ENCODE results near the gene RAD9A. TPM values are rescaled to one million over a fixed set of nuclear protein-coding genes. Genes with fewer than 3 reads are reported as not detected.

Gene RAD9A
- total and polyA plus RNA-seq, 9 of the 15 experiments (the other 6 are each of a cell fraction or from before 2014, with no cell fraction given), result 1.4 to 41.2 (median 16.1) TPM

DNA sequence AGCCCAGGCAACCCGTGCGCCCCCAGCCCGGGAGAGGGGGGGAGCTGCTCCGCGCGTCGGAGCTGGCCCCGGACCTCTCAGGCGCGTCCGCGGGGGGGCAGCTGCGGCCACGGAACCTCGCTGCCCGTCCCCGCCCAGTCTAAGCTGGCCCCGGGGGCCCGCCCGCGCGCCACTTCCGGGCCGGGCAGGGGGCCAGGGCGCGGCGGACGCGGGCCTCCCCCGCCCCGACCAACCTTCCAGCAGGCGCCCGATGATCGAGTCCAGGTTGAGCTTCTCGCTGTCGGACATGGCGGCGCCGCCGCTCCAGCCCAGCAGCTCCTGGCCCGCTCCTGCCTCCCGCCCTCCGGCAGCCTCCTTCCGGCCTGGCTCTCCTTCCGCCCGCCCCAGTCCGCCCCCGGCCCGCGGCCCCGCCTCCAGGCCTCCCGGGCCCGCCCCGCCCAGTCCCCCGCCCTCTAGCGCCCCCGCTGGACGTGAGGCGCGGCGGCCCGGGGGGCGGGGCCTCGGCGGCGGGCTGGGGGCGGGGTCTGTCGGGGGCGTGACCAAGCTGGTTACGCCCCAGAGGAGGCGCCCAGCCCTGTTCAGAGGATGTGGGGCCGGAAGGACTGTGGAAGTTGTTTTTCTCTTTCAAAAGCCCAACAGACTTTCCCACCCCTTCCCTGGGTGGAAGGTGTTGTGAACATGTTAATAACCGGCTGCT lies 9.9 kb downstream of the RAD9A start, which contains the start of gene PPP1CA (continued):
- TF ChIP-seq, protein P1, sequence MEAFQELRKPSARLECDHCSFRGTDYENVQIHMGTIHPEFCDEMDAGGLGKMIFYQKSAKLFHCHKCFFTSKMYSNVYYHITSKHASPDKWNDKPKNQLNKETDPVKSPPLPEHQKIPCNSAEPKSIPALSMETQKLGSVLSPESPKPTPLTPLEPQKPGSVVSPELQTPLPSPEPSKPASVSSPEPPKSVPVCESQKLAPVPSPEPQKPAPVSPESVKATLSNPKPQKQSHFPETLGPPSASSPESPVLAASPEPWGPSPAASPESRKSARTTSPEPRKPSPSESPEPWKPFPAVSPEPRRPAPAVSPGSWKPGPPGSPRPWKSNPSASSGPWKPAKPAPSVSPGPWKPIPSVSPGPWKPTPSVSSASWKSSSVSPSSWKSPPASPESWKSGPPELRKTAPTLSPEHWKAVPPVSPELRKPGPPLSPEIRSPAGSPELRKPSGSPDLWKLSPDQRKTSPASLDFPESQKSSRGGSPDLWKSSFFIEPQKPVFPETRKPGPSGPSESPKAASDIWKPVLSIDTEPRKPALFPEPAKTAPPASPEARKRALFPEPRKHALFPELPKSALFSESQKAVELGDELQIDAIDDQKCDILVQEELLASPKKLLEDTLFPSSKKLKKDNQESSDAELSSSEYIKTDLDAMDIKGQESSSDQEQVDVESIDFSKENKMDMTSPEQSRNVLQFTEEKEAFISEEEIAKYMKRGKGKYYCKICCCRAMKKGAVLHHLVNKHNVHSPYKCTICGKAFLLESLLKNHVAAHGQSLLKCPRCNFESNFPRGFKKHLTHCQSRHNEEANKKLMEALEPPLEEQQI (IDR thresholded peaks at IDR 0.05), result no peak
- no peak for TF ChIP-seq TAF9B (IDR thresholded peaks at IDR 0.05; ENCODE audit: partially characterized antibody)
- TF ChIP-seq KDM5B (IDR thresholded peaks at IDR 0.05; ENCODE audit: insufficient replicate concordance, low read depth, low read length), result peak; percentile 61
- no peak for TF ChIP-seq ZNF232 (CRISPR knock-in tag; IDR thresholded peaks at IDR 0.05)
- TF ChIP-seq, protein P2, sequence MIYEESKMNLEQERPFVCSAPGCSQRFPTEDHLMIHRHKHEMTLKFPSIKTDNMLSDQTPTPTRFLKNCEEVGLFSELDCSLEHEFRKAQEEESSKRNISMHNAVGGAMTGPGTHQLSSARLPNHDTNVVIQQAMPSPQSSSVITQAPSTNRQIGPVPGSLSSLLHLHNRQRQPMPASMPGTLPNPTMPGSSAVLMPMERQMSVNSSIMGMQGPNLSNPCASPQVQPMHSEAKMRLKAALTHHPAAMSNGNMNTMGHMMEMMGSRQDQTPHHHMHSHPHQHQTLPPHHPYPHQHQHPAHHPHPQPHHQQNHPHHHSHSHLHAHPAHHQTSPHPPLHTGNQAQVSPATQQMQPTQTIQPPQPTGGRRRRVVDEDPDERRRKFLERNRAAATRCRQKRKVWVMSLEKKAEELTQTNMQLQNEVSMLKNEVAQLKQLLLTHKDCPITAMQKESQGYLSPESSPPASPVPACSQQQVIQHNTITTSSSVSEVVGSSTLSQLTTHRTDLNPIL (CRISPR knock-in tag; IDR thresholded peaks at IDR 0.05), result no peak
- TF ChIP-seq NR2F6 (CRISPR knock-in tag; IDR thresholded peaks at IDR 0.05), result no peak
- no peak for TF ChIP-seq LCOR (CRISPR knock-in tag; IDR thresholded peaks at IDR 0.05)
- peak; percentile 1; the same call in 1 of the 2 replicates for TF ChIP-seq CREB1 (IDR thresholded peaks at IDR 0.05)
- no peak for TF ChIP-seq CREB1 (CRISPR knock-in tag; IDR thresholded peaks at IDR 0.05)
- TF ChIP-seq RFX5 (IDR thresholded peaks at IDR 0.05; ENCODE audit: low read depth, low read length), result no peak
- TF ChIP-seq, protein P3, sequence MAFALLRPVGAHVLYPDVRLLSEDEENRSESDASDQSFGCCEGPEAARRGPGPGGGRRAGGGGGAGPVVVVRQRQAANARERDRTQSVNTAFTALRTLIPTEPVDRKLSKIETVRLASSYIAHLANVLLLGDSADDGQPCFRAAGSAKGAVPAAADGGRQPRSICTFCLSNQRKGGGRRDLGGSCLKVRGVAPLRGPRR (CRISPR knock-in tag; IDR thresholded peaks at IDR 0.05), result no peak
- no peak for TF ChIP-seq FOS (IDR thresholded peaks at IDR 0.05; ENCODE audit: extremely low read depth, insufficient read length)
- TF ChIP-seq, protein P4, sequence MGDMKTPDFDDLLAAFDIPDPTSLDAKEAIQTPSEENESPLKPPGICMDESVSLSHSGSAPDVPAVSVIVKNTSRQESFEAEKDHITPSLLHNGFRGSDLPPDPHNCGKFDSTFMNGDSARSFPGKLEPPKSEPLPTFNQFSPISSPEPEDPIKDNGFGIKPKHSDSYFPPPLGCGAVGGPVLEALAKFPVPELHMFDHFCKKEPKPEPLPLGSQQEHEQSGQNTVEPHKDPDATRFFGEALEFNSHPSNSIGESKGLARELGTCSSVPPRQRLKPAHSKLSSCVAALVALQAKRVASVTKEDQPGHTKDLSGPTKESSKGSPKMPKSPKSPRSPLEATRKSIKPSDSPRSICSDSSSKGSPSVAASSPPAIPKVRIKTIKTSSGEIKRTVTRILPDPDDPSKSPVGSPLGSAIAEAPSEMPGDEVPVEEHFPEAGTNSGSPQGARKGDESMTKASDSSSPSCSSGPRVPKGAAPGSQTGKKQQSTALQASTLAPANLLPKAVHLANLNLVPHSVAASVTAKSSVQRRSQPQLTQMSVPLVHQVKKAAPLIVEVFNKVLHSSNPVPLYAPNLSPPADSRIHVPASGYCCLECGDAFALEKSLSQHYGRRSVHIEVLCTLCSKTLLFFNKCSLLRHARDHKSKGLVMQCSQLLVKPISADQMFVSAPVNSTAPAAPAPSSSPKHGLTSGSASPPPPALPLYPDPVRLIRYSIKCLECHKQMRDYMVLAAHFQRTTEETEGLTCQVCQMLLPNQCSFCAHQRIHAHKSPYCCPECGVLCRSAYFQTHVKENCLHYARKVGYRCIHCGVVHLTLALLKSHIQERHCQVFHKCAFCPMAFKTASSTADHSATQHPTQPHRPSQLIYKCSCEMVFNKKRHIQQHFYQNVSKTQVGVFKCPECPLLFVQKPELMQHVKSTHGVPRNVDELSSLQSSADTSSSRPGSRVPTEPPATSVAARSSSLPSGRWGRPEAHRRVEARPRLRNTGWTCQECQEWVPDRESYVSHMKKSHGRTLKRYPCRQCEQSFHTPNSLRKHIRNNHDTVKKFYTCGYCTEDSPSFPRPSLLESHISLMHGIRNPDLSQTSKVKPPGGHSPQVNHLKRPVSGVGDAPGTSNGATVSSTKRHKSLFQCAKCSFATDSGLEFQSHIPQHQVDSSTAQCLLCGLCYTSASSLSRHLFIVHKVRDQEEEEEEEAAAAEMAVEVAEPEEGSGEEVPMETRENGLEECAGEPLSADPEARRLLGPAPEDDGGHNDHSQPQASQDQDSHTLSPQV (IDR thresholded peaks at IDR 0.05), result peak; percentile 54; the same call in 1 of the 2 replicates
- no peak for TF ChIP-seq ZKSCAN3 (CRISPR knock-in tag; IDR thresholded peaks at IDR 0.05)
- no peak for TF ChIP-seq CEBPG (CRISPR knock-in tag; IDR thresholded peaks at IDR 0.05)
- TF ChIP-seq CEBPG (tag; conservative IDR thresholded peaks at IDR 0.05 in 1 of 2, IDR thresholded peaks at IDR 0.05 in 1 of 2), result no peak
- TF ChIP-seq EGR1 (conservative IDR thresholded peaks at IDR 0.05), result peak; percentile 38; the same call in 1 of the 2 replicates
- TF ChIP-seq MBD2 (IDR thresholded peaks at IDR 0.05; ENCODE audit: borderline replicate concordance, low read depth), result peak; percentile 10; the same call in 1 of the 2 replicates
- TF ChIP-seq, protein P5, sequence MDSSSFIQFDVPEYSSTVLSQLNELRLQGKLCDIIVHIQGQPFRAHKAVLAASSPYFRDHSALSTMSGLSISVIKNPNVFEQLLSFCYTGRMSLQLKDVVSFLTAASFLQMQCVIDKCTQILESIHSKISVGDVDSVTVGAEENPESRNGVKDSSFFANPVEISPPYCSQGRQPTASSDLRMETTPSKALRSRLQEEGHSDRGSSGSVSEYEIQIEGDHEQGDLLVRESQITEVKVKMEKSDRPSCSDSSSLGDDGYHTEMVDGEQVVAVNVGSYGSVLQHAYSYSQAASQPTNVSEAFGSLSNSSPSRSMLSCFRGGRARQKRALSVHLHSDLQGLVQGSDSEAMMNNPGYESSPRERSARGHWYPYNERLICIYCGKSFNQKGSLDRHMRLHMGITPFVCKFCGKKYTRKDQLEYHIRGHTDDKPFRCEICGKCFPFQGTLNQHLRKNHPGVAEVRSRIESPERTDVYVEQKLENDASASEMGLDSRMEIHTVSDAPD (CRISPR knock-in tag; IDR thresholded peaks at IDR 0.05), result no peak
